OCI-LY7 (cell line): Measurements from ENCODE around the gene MARK4.

ENCODE experiments used
- EZH2phosphoT487 ChIP-seq: fragments of 200-600 bp; sonication (generic); IDR thresholded peaks from 2 replicates; pipeline ENCODE4 v1.6.1; 2018; ENCODE audit warnings: low read depth, borderline replicate concordance, mild to moderate bottlenecking, mixed run types, antibody characterized with exemption, low read length, moderate library complexity, mixed read lengths
- TF ChIP-seq, protein P1 (sequence below): fragments of 200-600 bp; sonication (generic); conservative IDR thresholded peaks from 2 replicates; pipeline ENCODE4 v1.5.1; 2014; ENCODE audit warnings: mild to moderate bottlenecking, antibody characterized with exemption, low read length, moderate library complexity, mixed read lengths

DNA sequence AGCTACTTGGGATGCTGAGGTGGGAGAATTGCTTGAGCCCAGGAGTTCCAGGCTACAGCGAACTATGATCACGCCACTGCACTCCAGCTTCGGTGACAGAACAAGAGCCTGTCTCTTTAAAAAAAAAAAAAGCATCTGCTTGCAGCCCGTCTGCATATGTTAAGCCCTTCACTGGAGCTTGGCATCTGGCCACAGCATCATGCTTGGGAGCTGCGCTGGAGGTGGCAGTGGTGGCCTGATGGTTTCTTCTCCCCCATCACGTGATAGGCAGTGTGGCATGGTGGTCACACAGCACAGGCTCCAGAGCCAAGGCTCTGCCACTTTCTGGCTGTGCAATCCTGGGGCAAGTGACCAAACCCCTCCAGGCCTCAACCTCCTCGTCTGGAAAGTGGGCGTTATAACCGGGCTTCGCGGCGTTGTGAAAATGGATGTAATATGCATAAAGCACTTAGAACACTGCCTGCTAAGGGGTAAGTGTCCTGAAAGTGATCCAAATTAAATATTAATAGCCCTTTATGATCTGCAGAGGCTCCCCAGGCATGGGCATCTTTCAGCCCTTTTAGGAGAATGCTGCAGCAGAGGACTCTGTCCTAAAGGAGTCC lies 24.4 kb downstream of the MARK4 start:
- TF ChIP-seq, protein P1, sequence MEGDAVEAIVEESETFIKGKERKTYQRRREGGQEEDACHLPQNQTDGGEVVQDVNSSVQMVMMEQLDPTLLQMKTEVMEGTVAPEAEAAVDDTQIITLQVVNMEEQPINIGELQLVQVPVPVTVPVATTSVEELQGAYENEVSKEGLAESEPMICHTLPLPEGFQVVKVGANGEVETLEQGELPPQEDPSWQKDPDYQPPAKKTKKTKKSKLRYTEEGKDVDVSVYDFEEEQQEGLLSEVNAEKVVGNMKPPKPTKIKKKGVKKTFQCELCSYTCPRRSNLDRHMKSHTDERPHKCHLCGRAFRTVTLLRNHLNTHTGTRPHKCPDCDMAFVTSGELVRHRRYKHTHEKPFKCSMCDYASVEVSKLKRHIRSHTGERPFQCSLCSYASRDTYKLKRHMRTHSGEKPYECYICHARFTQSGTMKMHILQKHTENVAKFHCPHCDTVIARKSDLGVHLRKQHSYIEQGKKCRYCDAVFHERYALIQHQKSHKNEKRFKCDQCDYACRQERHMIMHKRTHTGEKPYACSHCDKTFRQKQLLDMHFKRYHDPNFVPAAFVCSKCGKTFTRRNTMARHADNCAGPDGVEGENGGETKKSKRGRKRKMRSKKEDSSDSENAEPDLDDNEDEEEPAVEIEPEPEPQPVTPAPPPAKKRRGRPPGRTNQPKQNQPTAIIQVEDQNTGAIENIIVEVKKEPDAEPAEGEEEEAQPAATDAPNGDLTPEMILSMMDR: no peak
- no peak for TF ChIP-seq EZH2phosphoT487
